Natural killer cell (primary cell): Measurements from ENCODE around the gene NR5A1. TPM values are rescaled to one million over a fixed set of nuclear protein-coding genes. Genes with fewer than 3 reads are reported as not detected.

Experiments
- ATAC-seq, 3 donors: fragments of 150-1000 bp in 2 of 3; fragments of 200-7000 bp in 1 of 3; cut with Tn5 transposase; 1 replicate in 1 of 3; 2 replicates in 2 of 3; pipeline ENCODE4 v1.10.0; 2021; ENCODE audit warnings: mild to moderate bottlenecking in 2 of 3, moderate library complexity in 2 of 3
- DNase-seq, 2 donors: peaks; one replicate each; pipeline versions ENCODE4 v3.0.0 to v3.0.0-alpha.2; 2013 to 2021; ENCODE audit warnings: mixed read lengths in 1 of 2
- H3K27ac ChIP-seq: one replicate; pipeline ENCODE4 v1.5.1; 2013; ENCODE audit warnings: mild to moderate bottlenecking, low read length
- H3K27me3 ChIP-seq: one replicate; pipeline ENCODE4 v1.6.1; 2013; ENCODE audit warnings: low read length; ENCODE audit not compliant: control insufficient read depth, insufficient read depth
- H3K36me3 ChIP-seq: one replicate; pipeline ENCODE4 v1.6.1; 2013; ENCODE audit warnings: low read length; ENCODE audit not compliant: control insufficient read depth, insufficient read depth
- H3K4me1 ChIP-seq: one replicate; pipeline ENCODE4 v1.6.1; 2013; ENCODE audit warnings: low read length; ENCODE audit not compliant: control insufficient read depth, insufficient read depth
- H3K4me3 ChIP-seq: one replicate; pipeline ENCODE4 v1.5.1; 2013; ENCODE audit warnings: low read length
- H3K9me3 ChIP-seq: one replicate; pipeline ENCODE4 v1.6.1; 2013; ENCODE audit warnings: low read length; ENCODE audit not compliant: control insufficient read depth, insufficient read depth
- H3K27ac Mint-ChIP-seq, 2 donors: one replicate each; pipeline ENCODE4 v1.8.0; 2022; ENCODE audit warnings: mild to moderate bottlenecking in 2 of 2, mixed read lengths in 2 of 2, moderate library complexity in 1 of 2
- H3K27me3 Mint-ChIP-seq, 2 donors: one replicate each; pipeline ENCODE4 v1.8.0; 2022; ENCODE audit warnings: low read depth in 2 of 2, mixed read lengths in 2 of 2
- H3K36me3 Mint-ChIP-seq: one replicate; pipeline ENCODE4 v1.8.0; 2022; ENCODE audit warnings: mixed read lengths
- H3K4me1 Mint-ChIP-seq, 2 donors: one replicate each; pipeline ENCODE4 v1.8.0; 2022; ENCODE audit warnings: mixed read lengths in 2 of 2
- H3K4me3 Mint-ChIP-seq: one replicate; pipeline ENCODE4 v1.8.0; 2022; ENCODE audit warnings: mild to moderate bottlenecking, moderate library complexity, mixed read lengths
- H3K9me3 Mint-ChIP-seq, 2 donors: one replicate each; pipeline ENCODE4 v1.8.0; 2022; ENCODE audit warnings: mixed read lengths in 2 of 2
- CTCF ChIP-seq: fragments of 200-600 bp; IDR thresholded peaks from one replicate; pipeline ENCODE4 v1.8.0; 2022; ENCODE audit warnings: antibody characterized with exemption
- WGBS: methylation state at CpG from one replicate; pipeline ENCODE4 v1.1.7; 2013; ENCODE audit warnings: missing lambda C conversion rate; ENCODE audit not compliant: insufficient coverage; 5-methylcytosine and 5-hydroxymethylcytosine counted together
- intact Hi-C: fragments of 100-400 bp; cut with micrococcal nuclease; formaldehyde crosslinking; loops from one replicate; pipeline ENCODE4 v1.14.2; 2022
- total RNA-seq, 4 donors: library from RNA; stranded (reverse); fragments of 120-200 nt in 1 of 4; gene quantifications; one replicate each; pipeline versions ENCODE4 v1.2.3 to v1.2.4, GENCODE V29; 2013 to 2022

The NR5A1 gene
- total RNA-seq, 3 donors from 2014 or later (not counting 1 experiment from before 2014, with no cell fraction given) = not detected

GRCh38 chr9:124447297-124447661 lies 59.9 kb downstream of the NR5A1 start:
- H3K27ac ChIP-seq = no peak overlapping the region
- no peak overlapping the region for H3K4me3 ChIP-seq
- no peak for TF ChIP-seq CTCF
- H3K4me1 ChIP-seq = peaks cover 6% of the 10 kb centered on the region
- Mint-ChIP-seq H3K4me1 (no peaks in the 10 kb centered on the region), H3K27ac (no peak overlapping the region), H3K4me3 (no peak overlapping the region), H3K27me3 (peaks cover 23 to 25% of the 10 kb centered on the region in 2 donors), H3K9me3 (no peaks in the 10 kb centered on the region), H3K36me3 (no peaks in the 10 kb centered on the region)
- WGBS = 60% methylated on average over 4 of the region's 4 CpGs
- peaks cover 5% of the 10 kb centered on the region for H3K27me3 ChIP-seq
- H3K9me3 ChIP-seq = no peaks in the 10 kb centered on the region
- intact Hi-C loops = no loop called here
- no peak for ATAC-seq
- no peak for DNase-seq
- H3K36me3 ChIP-seq = no peaks in the 10 kb centered on the region

- intact Hi-C loops = no loop called here
- no peak overlapping the region for H3K4me3 Mint-ChIP-seq
- 90% methylated on average over 2 of the region's 3 CpGs for WGBS
- no peaks in the 10 kb centered on the region for H3K4me1 Mint-ChIP-seq
- TF ChIP-seq CTCF = no peak
- H3K9me3 Mint-ChIP-seq = no peaks in the 10 kb centered on the region
- H3K27ac ChIP-seq = no peak overlapping the region
- no peak overlapping the region for H3K27ac Mint-ChIP-seq
- no peaks in the 10 kb centered on the region for H3K9me3 ChIP-seq
- peaks cover 17 to 33% of the 10 kb centered on the region in 2 donors for H3K27me3 Mint-ChIP-seq
- ATAC-seq (no peak), DNase-seq (no peak)
- no peaks in the 10 kb centered on the region for H3K36me3 ChIP-seq
- H3K27me3 ChIP-seq = no peaks in the 10 kb centered on the region
- H3K4me3 ChIP-seq = no peak overlapping the region
- H3K36me3 Mint-ChIP-seq = no peaks in the 10 kb centered on the region
- H3K4me1 ChIP-seq = no peaks in the 10 kb centered on the region
Observed at GRCh38 chr9:124444166-124444565, 63.0 kb downstream of the NR5A1 start.

- ATAC-seq (no peak), DNase-seq (no peak)
- Histone ChIP-seq H3K4me3 (no peak overlapping the region), H3K27ac (no peak overlapping the region), H3K36me3 (no peaks in the 10 kb centered on the region), H3K27me3 (no peaks in the 10 kb centered on the region), H3K4me1 (no peaks in the 10 kb centered on the region), H3K9me3 (no peaks in the 10 kb centered on the region)
- Mint-ChIP-seq H3K4me1 (no peaks in the 10 kb centered on the region), H3K4me3 (no peak overlapping the region), H3K36me3 (no peaks in the 10 kb centered on the region), H3K27ac (no peak overlapping the region), H3K27me3 (peaks cover 16 to 32% of the 10 kb centered on the region in 2 donors), H3K9me3 (no peaks in the 10 kb centered on the region)
- intact Hi-C loops = no loop called here
- WGBS = 83% methylated on average over 2 of the region's 2 CpGs
- no peak for TF ChIP-seq CTCF
Observed at GRCh38 chr9:124443625-124444024, 63.6 kb downstream of the NR5A1 start.

GRCh38 chr9:124442826-124443225 lies 64.4 kb downstream of the NR5A1 start:
- no peaks in the 10 kb centered on the region for H3K36me3 ChIP-seq
- no peak overlapping the region for H3K4me3 ChIP-seq
- ATAC-seq (no peak), DNase-seq (no peak)
- H3K27ac ChIP-seq = no peak overlapping the region
- H3K9me3 Mint-ChIP-seq = no peaks in the 10 kb centered on the region
- no peaks in the 10 kb centered on the region for H3K9me3 ChIP-seq
- no peak overlapping the region for H3K27ac Mint-ChIP-seq
- no peaks in the 10 kb centered on the region for H3K36me3 Mint-ChIP-seq
- H3K4me3 Mint-ChIP-seq = no peak overlapping the region
- no peaks in the 10 kb centered on the region for H3K27me3 ChIP-seq
- no peaks in the 10 kb centered on the region for H3K4me1 Mint-ChIP-seq
- H3K4me1 ChIP-seq = no peaks in the 10 kb centered on the region
- no peak for TF ChIP-seq CTCF
- intact Hi-C loops = no loop called here
- WGBS = 75% methylated on average over 3 of the region's 3 CpGs
- H3K27me3 Mint-ChIP-seq = peaks cover 11 to 26% of the 10 kb centered on the region in 2 donors
